ENCODE results near the gene UCP2. TPM values are rescaled to one million over a fixed set of nuclear protein-coding genes. Genes with fewer than 3 reads are reported as not detected.

Gene UCP2
- total RNA-seq, 3 donors from 2014 or later (not counting 1 experiment from before 2014, with no cell fraction given): 463 to 946 (median 562) TPM

GRCh38 chr11:73969091-73969490 lies 13.6 kb downstream of the UCP2 start:
- ATAC-seq (no peak), DNase-seq (peak in 1 of 2 donors; percentile 18)
- Mint-ChIP-seq H3K9me3 (no peaks in the 10 kb centered on the region), H3K4me1 (peaks cover 51 to 61% of the 10 kb centered on the region in 2 donors), H3K27me3 (ENCODE audit: low read depth in 2 of 2) (no peaks in the 10 kb centered on the region), H3K36me3 (no peaks in the 10 kb centered on the region), H3K4me3 (no peak overlapping the region), H3K27ac (peak overlapping the region; percentile 97 to 99)
- H3K9me3 ChIP-seq (ENCODE audit: control insufficient read depth, insufficient read depth, low read length): no peaks in the 10 kb centered on the region
- peak overlapping the region; percentile 66 for H3K27ac ChIP-seq (ENCODE audit: low read length)
- H3K27me3 ChIP-seq (ENCODE audit: control insufficient read depth, insufficient read depth, low read length): no peaks in the 10 kb centered on the region
- intact Hi-C loops (cut with micrococcal nuclease): no loop called here
- TF ChIP-seq CTCF (IDR thresholded peaks at IDR 0.05): no peak
- 79% methylated on average over 2 of the region's 2 CpGs for WGBS (ENCODE audit: insufficient coverage)
- peaks cover 73% of the 10 kb centered on the region for H3K4me1 ChIP-seq (ENCODE audit: control insufficient read depth, insufficient read depth, low read length)
- no peak overlapping the region for H3K4me3 ChIP-seq (ENCODE audit: low read length)
- H3K36me3 ChIP-seq (ENCODE audit: control insufficient read depth, insufficient read depth, low read length): peaks cover 2% of the 10 kb centered on the region

GRCh38 chr11:73968356-73968966 lies 14.2 kb downstream of the UCP2 start:
- intact Hi-C loops (cut with micrococcal nuclease): no loop called here
- no peak for TF ChIP-seq CTCF (IDR thresholded peaks at IDR 0.05)
- 87% methylated on average over 15 of the region's 15 CpGs for WGBS (ENCODE audit: insufficient coverage)
- peaks cover 68% of the 10 kb centered on the region for H3K4me1 ChIP-seq (ENCODE audit: control insufficient read depth, insufficient read depth, low read length)
- no peaks in the 10 kb centered on the region for H3K9me3 ChIP-seq (ENCODE audit: control insufficient read depth, insufficient read depth, low read length)
- Mint-ChIP-seq H3K36me3 (no peaks in the 10 kb centered on the region), H3K27me3 (ENCODE audit: low read depth in 2 of 2) (no peaks in the 10 kb centered on the region), H3K27ac (peak overlapping the region; percentile 97 to 99), H3K9me3 (no peaks in the 10 kb centered on the region), H3K4me3 (no peak overlapping the region), H3K4me1 (peaks cover 48 to 58% of the 10 kb centered on the region in 2 donors)
- H3K36me3 ChIP-seq (ENCODE audit: control insufficient read depth, insufficient read depth, low read length): peaks cover 2% of the 10 kb centered on the region
- ATAC-seq: no peak
- peak in 1 of 2 donors; percentile 31 for DNase-seq
- no peak overlapping the region for H3K4me3 ChIP-seq (ENCODE audit: low read length)
- peak overlapping the region; percentile 66 for H3K27ac ChIP-seq (ENCODE audit: low read length)
- no peaks in the 10 kb centered on the region for H3K27me3 ChIP-seq (ENCODE audit: control insufficient read depth, insufficient read depth, low read length)

- peaks cover 41% of the 10 kb centered on the region for H3K4me1 ChIP-seq (ENCODE audit: control insufficient read depth, insufficient read depth, low read length)
- intact Hi-C loops (cut with micrococcal nuclease): loop anchor here (2.0 kb wide), 1 partner anchor 39 kb away; no protein-coding TSS in a partner anchor
- DNase-seq (no peak), ATAC-seq (no peak)
- H3K36me3 ChIP-seq (ENCODE audit: control insufficient read depth, insufficient read depth, low read length): no peaks in the 10 kb centered on the region
- WGBS (ENCODE audit: insufficient coverage): 79% methylated on average over 2 of the region's 2 CpGs
- H3K4me3 ChIP-seq (ENCODE audit: low read length): no peak overlapping the region
- no peaks in the 10 kb centered on the region for H3K9me3 Mint-ChIP-seq
- no peak overlapping the region for H3K4me3 Mint-ChIP-seq
- no peaks in the 10 kb centered on the region for H3K36me3 Mint-ChIP-seq
- TF ChIP-seq CTCF (IDR thresholded peaks at IDR 0.05): no peak
- H3K9me3 ChIP-seq (ENCODE audit: control insufficient read depth, insufficient read depth, low read length): no peaks in the 10 kb centered on the region
- H3K4me1 Mint-ChIP-seq: peaks cover 26 to 33% of the 10 kb centered on the region in 2 donors
- no peaks in the 10 kb centered on the region for H3K27me3 ChIP-seq (ENCODE audit: control insufficient read depth, insufficient read depth, low read length)
- H3K27me3 Mint-ChIP-seq (ENCODE audit: low read depth in 2 of 2): no peaks in the 10 kb centered on the region
- no peak overlapping the region for H3K27ac Mint-ChIP-seq
- no peak overlapping the region for H3K27ac ChIP-seq (ENCODE audit: low read length)
Measured at GRCh38 chr11:73965764-73966121, 16.9 kb downstream of the UCP2 start.

Data from natural killer cell (primary cell).